Omental fat pad (tissue), 4 donors: ENCODE data around the gene IPP. TPM values are rescaled to one million over a fixed set of nuclear protein-coding genes. Genes with fewer than 3 reads are reported as not detected.
"Not testable (repeated sequence)": the region's sequence is repeated elsewhere in the genome, so short reads cannot be mapped to it uniquely, and the experiment has no call there.

ENCODE experiments used
- ATAC-seq: fragments of 150-250 bp; one replicate; pipeline ENCODE4 v1.9.1; 2016; ENCODE audit warnings: mild to moderate bottlenecking, moderate library complexity; ENCODE audit not compliant: low FRiP score
- DNase-seq: peaks from one replicate; pipeline ENCODE4 v3.0.0-alpha.2; 2019; ENCODE audit warnings: low spot score
- CTCF ChIP-seq, 3 donors: fragments of 450-650 bp; IDR thresholded peaks; one replicate each; pipeline ENCODE4 v1.5.1; 2016 to 2017; ENCODE audit warnings: antibody characterized with exemption in 3 of 3, mild to moderate bottlenecking in 3 of 3, moderate library complexity in 2 of 3
- total RNA-seq, 4 donors: library from RNA; depleted of rRNA; stranded (reverse); fragments of >200 nt; gene quantifications; one replicate each; pipeline ENCODE4 v1.1.0, GENCODE V29; 2016

The IPP gene
- total RNA-seq, 4 donors from 2014 or later = 4.1 to 12.0 (median 7.7) TPM

- DNase-seq (no peak), ATAC-seq (no peak)
- TF ChIP-seq CTCF (IDR thresholded peaks at IDR 0.05) = no peak
These were observed 11.3 kb downstream of the IPP start for GRCh38 chr1:45739137-45739536.

GRCh38 chr1:45730780-45731319, 19.6 kb downstream of the IPP start:
- ATAC-seq (no peak), DNase-seq (no peak)
- TF ChIP-seq CTCF (IDR thresholded peaks at IDR 0.05) = no peak

- DNase-seq (no peak), ATAC-seq (no peak)
- no peak for TF ChIP-seq CTCF (IDR thresholded peaks at IDR 0.05)
These were observed 20.2 kb downstream of the IPP start for GRCh38 chr1:45730075-45730779.

- DNase-seq, ATAC-seq: not testable (repeated sequence)
These were observed 24.4 kb downstream of the IPP start for GRCh38 chr1:45726007-45726406.

DNA sequence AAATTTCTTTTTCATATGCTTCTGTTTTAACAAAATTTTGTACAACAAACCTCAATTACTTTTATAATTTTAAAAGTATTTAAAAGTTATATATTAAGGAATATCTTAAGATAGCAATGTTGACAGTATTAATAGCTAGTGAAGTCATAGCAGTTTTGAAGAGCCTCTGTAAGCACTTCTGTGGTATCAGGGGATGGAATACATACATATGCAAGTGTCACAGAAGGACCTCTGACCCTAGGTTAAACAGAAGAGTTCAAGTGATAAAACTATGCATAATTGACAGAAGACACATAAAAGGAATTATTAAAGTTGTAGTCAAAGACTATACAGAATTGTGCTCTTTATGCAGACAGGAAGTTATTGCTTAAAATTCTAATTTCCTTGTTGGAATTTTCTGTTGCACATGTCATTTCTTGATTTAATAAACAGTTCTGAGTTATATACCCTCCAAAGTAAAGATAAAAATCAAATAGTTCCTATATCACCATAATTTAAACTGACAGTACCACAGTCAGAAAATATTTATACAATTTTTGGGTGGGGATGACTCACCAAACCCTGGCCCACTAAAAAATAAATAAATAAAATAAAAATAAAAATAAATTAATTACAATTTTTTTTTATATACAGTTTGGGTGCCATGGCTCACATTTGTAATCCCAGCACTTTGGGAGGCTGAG, 27.1 kb downstream of the IPP start:
- DNase-seq (no peak), ATAC-seq (no peak)
- no peak for TF ChIP-seq CTCF (IDR thresholded peaks at IDR 0.05)

- TF ChIP-seq CTCF (IDR thresholded peaks at IDR 0.05) = no peak
- no peak for ATAC-seq
- no peak for DNase-seq
These were observed 27.6 kb downstream of the IPP start for GRCh38 chr1:45722809-45723208.

DNA sequence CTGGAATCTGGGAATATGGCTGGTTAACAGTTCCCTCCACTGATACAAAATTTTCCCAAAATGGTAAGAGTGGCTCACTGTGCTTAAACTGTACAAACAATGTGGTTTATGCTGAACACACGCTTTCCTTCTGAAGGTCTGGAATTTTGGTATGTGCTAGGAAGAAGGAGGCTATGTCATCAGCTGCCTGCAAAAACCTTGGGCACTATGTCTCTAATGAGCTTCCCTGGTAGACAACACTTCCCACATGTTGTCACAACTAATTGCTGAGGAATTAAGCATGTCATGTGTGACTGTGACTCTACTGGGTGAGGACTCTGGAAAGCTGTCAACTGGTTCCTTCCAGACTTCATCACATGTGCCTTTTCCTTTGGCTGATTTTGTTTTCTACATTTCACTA, 29.2 kb downstream of the IPP start:
- DNase-seq = no peak
- no peak for ATAC-seq
- no peak for TF ChIP-seq CTCF (IDR thresholded peaks at IDR 0.05)
